Breast epithelium (tissue), 4 donors: ENCODE results near the gene SDK1. TPM values are rescaled to one million over a fixed set of nuclear protein-coding genes. Genes with fewer than 3 reads are reported as not detected.

Source experiments
- DNase-seq, 2 donors: peaks; one replicate each; pipeline ENCODE4 v3.0.0-alpha.2; 2019; ENCODE audit warnings: low spot score in 2 of 2
- H3K27ac ChIP-seq, 2 donors: fragments of 200-600 bp; sonication (generic) in 1 of 2; one replicate each; pipeline ENCODE4 v1.5.1; 2016 to 2019; ENCODE audit warnings: mild to moderate bottlenecking in 1 of 2
- H3K27me3 ChIP-seq, 2 donors: fragments of 200-600 bp; sonication (generic) in 1 of 2; one replicate each; pipeline versions ENCODE4 v1.5.1 to v1.6.0; 2017 to 2019; ENCODE audit warnings: control low read depth in 1 of 2, mild to moderate bottlenecking in 1 of 2
- H3K36me3 ChIP-seq: fragments of 200-600 bp; one replicate; pipeline ENCODE4 v1.5.1; 2019
- H3K4me1 ChIP-seq, 2 donors: fragments of 200-600 bp; sonication (generic); one replicate each; pipeline ENCODE4 v1.5.1; 2016 to 2019; ENCODE audit warnings: control low read depth in 1 of 2
- H3K4me3 ChIP-seq, 3 donors: fragments of 200-600 bp; sonication (generic); 1 replicate in 2 of 3; 2 replicates in 1 of 3; pipeline ENCODE4 v1.5.1; 2016 to 2019; ENCODE audit warnings: mild to moderate bottlenecking in 3 of 3, moderate library complexity in 2 of 3
- H3K9me3 ChIP-seq, 2 donors: fragments of 200-600 bp; sonication (generic) in 1 of 2; one replicate each; pipeline ENCODE4 v1.5.1; 2016 to 2019; ENCODE audit warnings: control low read depth in 1 of 2
- CTCF ChIP-seq, 3 donors: fragments of 450-650 bp; IDR thresholded peaks; one replicate each; pipeline ENCODE4 v1.5.1; 2016 to 2017; ENCODE audit warnings: antibody characterized with exemption in 3 of 3, mild to moderate bottlenecking in 3 of 3, moderate library complexity in 3 of 3
- POLR2A ChIP-seq: fragments of 450-650 bp; IDR thresholded peaks from one replicate; pipeline ENCODE4 v1.6.1; 2016; ENCODE audit warnings: antibody characterized with exemption, mild to moderate bottlenecking, moderate library complexity
- POLR2AphosphoS5 ChIP-seq, 3 donors: sonication (generic); formaldehyde crosslinking; IDR thresholded peaks; one replicate each; pipeline ENCODE4 v1.6.1; 2017; ENCODE audit warnings: antibody characterized with exemption in 3 of 3
- intact Hi-C: fragments of 100-400 bp; cut with DNase I; formaldehyde crosslinking; loops from one replicate; pipeline ENCODE4 v1.15.1; 2023; ENCODE audit warnings: low total_unique reads
- total RNA-seq, 3 donors: library from RNA; depleted of rRNA; stranded (reverse); fragments of >200 nt; gene quantifications; one replicate each; pipeline ENCODE4 v1.1.0, GENCODE V29; 2016

SDK1 gene
- total RNA-seq, 3 donors from 2014 or later, result 3.7 to 18.2 (median 6.6) TPM

- Histone ChIP-seq H3K36me3 (no peaks in the 10 kb centered on the region), H3K27me3 (no peaks in the 10 kb centered on the region), H3K4me3 (no peak overlapping the region), H3K4me1 (no peaks in the 10 kb centered on the region), H3K27ac (no peak overlapping the region), H3K9me3 (no peaks in the 10 kb centered on the region)
- no peak for TF ChIP-seq POLR2A
- no peak for DNase-seq
- intact Hi-C loops, result no loop called here
These were observed 136.4 kb downstream of the SDK1 start for GRCh38 chr7:3437467-3437866.

GRCh38 chr7:3438352-3438751 lies 137.3 kb downstream of the SDK1 start:
- Histone ChIP-seq H3K9me3 (no peaks in the 10 kb centered on the region), H3K36me3 (no peaks in the 10 kb centered on the region), H3K27ac (no peak overlapping the region), H3K4me1 (no peaks in the 10 kb centered on the region), H3K27me3 (no peaks in the 10 kb centered on the region), H3K4me3 (no peak overlapping the region)
- no peak for TF ChIP-seq CTCF (IDR thresholded peaks at IDR 0.05)
- no peak for DNase-seq
- intact Hi-C loops, result no loop called here

- intact Hi-C loops, result no loop called here
- H3K27me3 ChIP-seq, result no peaks in the 10 kb centered on the region
- H3K4me3 ChIP-seq, result no peak overlapping the region
- no peaks in the 10 kb centered on the region for H3K4me1 ChIP-seq
- H3K27ac ChIP-seq, result no peak overlapping the region
- H3K9me3 ChIP-seq, result no peaks in the 10 kb centered on the region
- TF ChIP-seq POLR2A, result no peak
- TF ChIP-seq CTCF (IDR thresholded peaks at IDR 0.05), result no peak
- H3K36me3 ChIP-seq, result no peaks in the 10 kb centered on the region
- DNase-seq, result no peak
These were observed 138.4 kb downstream of the SDK1 start for GRCh38 chr7:3439333-3440030.

GRCh38 chr7:3440509-3440908 lies 139.5 kb downstream of the SDK1 start:
- Histone ChIP-seq H3K4me3 (no peak overlapping the region), H3K4me1 (no peaks in the 10 kb centered on the region), H3K27ac (no peak overlapping the region), H3K27me3 (no peaks in the 10 kb centered on the region), H3K36me3 (no peaks in the 10 kb centered on the region), H3K9me3 (peaks cover 0 to 6% of the 10 kb centered on the region in 2 donors)
- DNase-seq, result no peak
- intact Hi-C loops, result no loop called here
- TF ChIP-seq CTCF (IDR thresholded peaks at IDR 0.05) (no peak), POLR2AphosphoS5 (IDR thresholded peaks at IDR 0.05) (no peak), POLR2A (no peak)

- Histone ChIP-seq H3K36me3 (no peaks in the 10 kb centered on the region), H3K27ac (no peak overlapping the region), H3K9me3 (peaks cover 0 to 25% of the 10 kb centered on the region in 2 donors), H3K4me1 (no peaks in the 10 kb centered on the region), H3K4me3 (no peak overlapping the region), H3K27me3 (no peaks in the 10 kb centered on the region)
- intact Hi-C loops, result no loop called here
- no peak for DNase-seq
- TF ChIP-seq POLR2A, result no peak
- no peak for TF ChIP-seq CTCF (IDR thresholded peaks at IDR 0.05)
- TF ChIP-seq POLR2AphosphoS5 (IDR thresholded peaks at IDR 0.05), result no peak
These were observed 142.7 kb downstream of the SDK1 start for GRCh38 chr7:3443716-3444115.

GRCh38 chr7:3446786-3447185 lies 145.7 kb downstream of the SDK1 start:
- Histone ChIP-seq H3K9me3 (peaks cover 0 to 25% of the 10 kb centered on the region in 2 donors), H3K4me3 (no peak overlapping the region), H3K27ac (no peak overlapping the region), H3K36me3 (no peaks in the 10 kb centered on the region), H3K4me1 (no peaks in the 10 kb centered on the region), H3K27me3 (no peaks in the 10 kb centered on the region)
- TF ChIP-seq POLR2A (no peak), CTCF (IDR thresholded peaks at IDR 0.05) (no peak), POLR2AphosphoS5 (IDR thresholded peaks at IDR 0.05) (no peak)
- intact Hi-C loops, result no loop called here
- DNase-seq, result no peak
